PC-9 (cell line): ENCODE measurements around the gene NPY. TPM values are rescaled to one million over a fixed set of nuclear protein-coding genes. Genes with fewer than 3 reads are reported as not detected.

Experiments
- Bru-seq: library from RNA; stranded (reverse); fragments of 400-500 nt; gene quantifications from one replicate; lab custom pipeline; 2021; lab: Mats Ljungman, UMichigan
- BruChase-seq, 2 experiments: library from RNA; stranded (reverse); fragments of 400-500 nt; gene quantifications; one replicate each; lab custom pipeline; 2021; lab: Mats Ljungman, UMichigan
- BruUV-seq: library from RNA; stranded (reverse); fragments of 400-500 nt; replicated peaks from 2 replicates; lab custom pipeline; 2021; lab: Mats Ljungman, UMichigan
- CTCF ChIA-PET: fragments of 300-600 bp; sonication (Branson Sonifier 250); formaldehyde crosslinking; loops from one replicate; lab custom pipeline; 2022; ENCODE audit warnings: antibody characterized with exemption; lab: Charles Lee
- POLR2A ChIA-PET: fragments of 300-600 bp; sonication (Branson Sonifier 250); formaldehyde crosslinking; loops from one replicate; lab custom pipeline; 2022; ENCODE audit warnings: antibody characterized with exemption; ENCODE audit not compliant: unreplicated experiment; lab: Charles Lee
- DNase-seq, 2 experiments: peaks; one replicate each; pipeline versions ENCODE4 v3.0.0 to v3.0.0-alpha.2; 2015 to 2022; ENCODE audit warnings: mixed read lengths in 1 of 2
- H2AFZ ChIP-seq: fragments of 200-600 bp; sonication (generic); 2 replicates; pipeline ENCODE4 v1.8.1; 2017; ENCODE audit warnings: antibody characterized with exemption
- H3F3A ChIP-seq: fragments of 200-600 bp; sonication (generic); 2 replicates; pipeline ENCODE4 v1.8.1; 2017; ENCODE audit warnings: antibody characterized with exemption, mild to moderate bottlenecking, low read depth; ENCODE audit not compliant: insufficient read depth
- H3K27ac ChIP-seq: fragments of 200-600 bp; sonication (generic); 2 replicates; pipeline ENCODE4 v1.6.1; 2016; ENCODE audit warnings: mixed run types
- H3K27me3 ChIP-seq: fragments of 200-600 bp; sonication (generic); 2 replicates; pipeline ENCODE4 v1.6.1; 2016; ENCODE audit warnings: low read depth, mixed run types; ENCODE audit not compliant: insufficient read depth
- H3K36me3 ChIP-seq: fragments of 200-600 bp; sonication (generic); 2 replicates; pipeline ENCODE4 v1.6.1; 2016; ENCODE audit warnings: low read depth, mixed run types
- H3K4me1 ChIP-seq: fragments of 200-600 bp; sonication (generic); replicated peaks from 2 replicates; pipeline ENCODE4 v1.6.1; 2016; ENCODE audit warnings: mixed run types; ENCODE audit not compliant: insufficient read depth
- H3K4me2 ChIP-seq: fragments of 200-600 bp; sonication (generic); 2 replicates; pipeline ENCODE4 v1.6.1; 2017; ENCODE audit warnings: mixed run types
- H3K4me3 ChIP-seq: fragments of 200-600 bp; sonication (generic); 2 replicates; pipeline ENCODE4 v1.6.1; 2016; ENCODE audit warnings: mixed run types
- H3K79me2 ChIP-seq: fragments of 200-600 bp; sonication (generic); 2 replicates; pipeline ENCODE4 v1.6.1; 2017; ENCODE audit warnings: low read depth, mixed run types
- H3K9me2 ChIP-seq: fragments of 200-600 bp; sonication (generic); 2 replicates; pipeline ENCODE4 v1.8.1; 2017; ENCODE audit warnings: mild to moderate bottlenecking; ENCODE audit not compliant: insufficient read depth
- H3K9me3 ChIP-seq: fragments of 200-600 bp; sonication (generic); 2 replicates; pipeline ENCODE4 v1.8.1; 2016; ENCODE audit warnings: low read depth; ENCODE audit not compliant: insufficient read depth
- H4K20me1 ChIP-seq: fragments of 200-600 bp; sonication (generic); 2 replicates; pipeline ENCODE4 v1.8.1; 2017; ENCODE audit not compliant: insufficient read depth
- EZH2 ChIP-seq: fragments of 200-600 bp; sonication (generic); IDR thresholded peaks from 2 replicates; pipeline ENCODE4 v1.8.0; 2017; ENCODE audit warnings: antibody characterized with exemption, low read depth
- intact Hi-C: fragments of 100-400 bp; cut with micrococcal nuclease; formaldehyde crosslinking; loops from one replicate; pipeline ENCODE4 v1.10.0; 2022; ENCODE audit not compliant: unreplicated experiment
- long read RNA-seq: library from polyadenylated mRNA; stranded (forward); transcript quantifications from one replicate; pipeline ENCODE4 v2.0.0, GENCODE V29; 2022
- total RNA-seq: library from RNA; stranded (reverse); gene quantifications from 2 replicates; pipeline ENCODE4 v1.2.3, GENCODE V29; 2021
- TF ChIP-seq, protein P1 (sequence below): fragments of 200-600 bp; sonication (generic); conservative IDR thresholded peaks from 2 replicates; pipeline ENCODE4 v1.6.1; 2017; ENCODE audit warnings: mixed run types, antibody characterized with exemption, mild to moderate bottlenecking, moderate library complexity

NPY gene
- total RNA-seq (not detected in 2 replicates), Bru-seq, nascent RNA (not detected), BruChase-seq, experiment 1, labeled RNA remaining after a 2-hour chase (not detected), BruChase-seq, experiment 2, labeled RNA remaining after a 6-hour chase (not detected)
- long read RNA-seq: 0 reads

DNA sequence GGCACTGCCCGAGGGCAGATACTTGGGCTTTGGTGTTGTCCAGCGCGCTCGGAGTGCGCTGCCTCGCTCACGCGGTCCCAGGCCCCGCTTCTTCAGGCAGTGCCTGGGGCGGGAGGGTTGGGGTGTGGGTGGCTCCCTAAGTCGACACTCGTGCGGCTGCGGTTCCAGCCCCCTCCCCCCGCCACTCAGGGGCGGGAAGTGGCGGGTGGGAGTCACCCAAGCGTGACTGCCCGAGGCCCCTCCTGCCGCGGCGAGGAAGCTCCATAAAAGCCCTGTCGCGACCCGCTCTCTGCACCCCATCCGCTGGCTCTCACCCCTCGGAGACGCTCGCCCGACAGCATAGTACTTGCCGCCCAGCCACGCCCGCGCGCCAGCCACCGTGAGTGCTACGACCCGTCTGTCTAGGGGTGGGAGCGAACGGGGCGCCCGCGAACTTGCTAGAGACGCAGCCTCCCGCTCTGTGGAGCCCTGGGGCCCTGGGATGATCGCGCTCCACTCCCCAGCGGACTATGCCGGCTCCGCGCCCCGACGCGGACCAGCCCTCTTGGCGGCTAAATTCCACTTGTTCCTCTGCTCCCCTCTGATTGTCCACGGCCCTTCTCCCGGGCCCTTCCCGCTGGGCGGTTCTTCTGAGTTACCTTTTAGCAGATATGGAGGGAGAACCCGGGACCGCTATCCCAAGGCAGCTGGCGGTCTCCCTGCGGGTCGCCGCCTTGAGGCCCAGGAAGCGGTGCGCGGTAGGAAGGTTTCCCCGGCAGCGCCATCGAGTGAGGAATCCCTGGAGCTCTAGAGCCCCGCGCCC, at the start of gene NPY:
Gene NPY, plus strand, starts transcription at position 294 of the 802 bp plus-strand sequence. CDS start 1,051 bp downstream, outside the sequence.
- no peak for TF ChIP-seq EZH2
- TF ChIP-seq, protein P1, sequence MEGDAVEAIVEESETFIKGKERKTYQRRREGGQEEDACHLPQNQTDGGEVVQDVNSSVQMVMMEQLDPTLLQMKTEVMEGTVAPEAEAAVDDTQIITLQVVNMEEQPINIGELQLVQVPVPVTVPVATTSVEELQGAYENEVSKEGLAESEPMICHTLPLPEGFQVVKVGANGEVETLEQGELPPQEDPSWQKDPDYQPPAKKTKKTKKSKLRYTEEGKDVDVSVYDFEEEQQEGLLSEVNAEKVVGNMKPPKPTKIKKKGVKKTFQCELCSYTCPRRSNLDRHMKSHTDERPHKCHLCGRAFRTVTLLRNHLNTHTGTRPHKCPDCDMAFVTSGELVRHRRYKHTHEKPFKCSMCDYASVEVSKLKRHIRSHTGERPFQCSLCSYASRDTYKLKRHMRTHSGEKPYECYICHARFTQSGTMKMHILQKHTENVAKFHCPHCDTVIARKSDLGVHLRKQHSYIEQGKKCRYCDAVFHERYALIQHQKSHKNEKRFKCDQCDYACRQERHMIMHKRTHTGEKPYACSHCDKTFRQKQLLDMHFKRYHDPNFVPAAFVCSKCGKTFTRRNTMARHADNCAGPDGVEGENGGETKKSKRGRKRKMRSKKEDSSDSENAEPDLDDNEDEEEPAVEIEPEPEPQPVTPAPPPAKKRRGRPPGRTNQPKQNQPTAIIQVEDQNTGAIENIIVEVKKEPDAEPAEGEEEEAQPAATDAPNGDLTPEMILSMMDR: no peak
- H3F3A ChIP-seq: no peaks in the 10 kb centered on the region; the same call in 1 of the 2 replicates
- intact Hi-C loops: no loop called here
- H4K20me1 ChIP-seq: no peaks in the 10 kb centered on the region
- no peak within 1 kb of the TSS for H3K27ac ChIP-seq
- DNase-seq: no peak
- no peak within 1 kb of the TSS for H3K4me3 ChIP-seq
- H3K27me3 ChIP-seq: no peaks in the 10 kb centered on the region
- no TSS peak for BruUV-seq
- no peaks in the 10 kb centered on the region for H3K9me3 ChIP-seq
- no peak within 1 kb of the TSS for H2AFZ ChIP-seq
- CTCF ChIA-PET: no interaction called here
- POLR2A ChIA-PET: no interaction called here
- no peaks in the 10 kb centered on the region for H3K9me2 ChIP-seq
- H3K79me2 ChIP-seq: no peaks in the 10 kb centered on the region
- H3K4me1 ChIP-seq: no peaks in the 10 kb centered on the region
- no peak within 1 kb of the TSS for H3K4me2 ChIP-seq
- no peaks in the 10 kb centered on the region for H3K36me3 ChIP-seq

DNA sequence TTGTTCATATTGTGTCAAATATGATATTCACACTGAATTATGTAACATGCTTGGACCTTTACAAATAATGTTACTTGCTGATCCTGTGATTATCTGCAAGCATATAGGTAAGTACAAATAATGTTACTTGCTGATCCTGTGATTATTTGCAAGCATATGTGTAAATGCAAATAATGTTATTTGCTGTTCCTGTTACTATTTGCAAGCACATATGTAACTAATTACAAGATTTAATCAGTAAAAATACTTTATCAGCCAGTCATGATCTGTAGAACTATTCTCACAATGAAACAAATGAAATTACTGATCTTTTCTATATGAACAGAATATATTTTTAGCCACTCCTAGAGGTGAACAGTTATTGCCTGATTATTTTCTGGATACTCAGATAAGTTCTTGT, 44.7 kb upstream of the NPY start:
- H4K20me1 ChIP-seq: no peaks in the 10 kb centered on the region
- no peaks in the 10 kb centered on the region for H3K9me2 ChIP-seq
- TF ChIP-seq, protein P1: no peak
- TF ChIP-seq EZH2: no peak
- no peaks in the 10 kb centered on the region for H3K36me3 ChIP-seq
- no peaks in the 10 kb centered on the region for H3K9me3 ChIP-seq
- no peaks in the 10 kb centered on the region for H3K27me3 ChIP-seq
- no peak overlapping the region for H3K27ac ChIP-seq
- H2AFZ ChIP-seq: no peak overlapping the region
- no peak for DNase-seq
- BruUV-seq: no TSS peak
- H3K4me2 ChIP-seq: no peak overlapping the region
- CTCF ChIA-PET: no interaction called here
- no peaks in the 10 kb centered on the region for H3F3A ChIP-seq
- intact Hi-C loops: no loop called here
- POLR2A ChIA-PET: no interaction called here
- no peak overlapping the region for H3K4me3 ChIP-seq
- H3K4me1 ChIP-seq: no peaks in the 10 kb centered on the region
- H3K79me2 ChIP-seq: no peaks in the 10 kb centered on the region

DNA sequence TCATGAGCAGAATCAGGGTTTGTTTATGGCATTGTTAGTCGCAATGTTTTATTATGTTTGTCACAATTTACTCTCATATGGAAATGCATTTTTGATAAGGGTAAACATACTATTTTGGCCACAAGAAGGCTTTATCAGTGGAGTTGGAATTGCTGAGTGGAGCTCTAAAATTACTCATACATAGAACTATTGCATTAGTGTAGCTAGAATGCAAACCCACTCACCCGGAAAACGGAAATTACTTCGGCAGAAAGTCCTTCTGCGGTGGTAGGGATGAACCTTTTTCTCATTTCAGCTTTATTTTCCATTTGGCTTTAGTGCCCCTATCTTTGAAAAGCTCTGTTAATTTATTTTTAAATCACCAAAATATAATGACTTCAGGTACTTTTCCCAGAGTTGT, 42.8 kb upstream of the NPY start:
- Histone ChIP-seq H2AFZ (no peak overlapping the region), H3K27me3 (no peaks in the 10 kb centered on the region), H3K9me3 (no peaks in the 10 kb centered on the region), H3K27ac (no peak overlapping the region), H3K4me2 (no peak overlapping the region), H3F3A (no peaks in the 10 kb centered on the region), H4K20me1 (no peaks in the 10 kb centered on the region), H3K4me3 (no peak overlapping the region), H3K9me2 (no peaks in the 10 kb centered on the region), H3K36me3 (no peaks in the 10 kb centered on the region), H3K4me1 (no peaks in the 10 kb centered on the region), H3K79me2 (no peaks in the 10 kb centered on the region)
- POLR2A ChIA-PET: no interaction called here
- CTCF ChIA-PET: no interaction called here
- TF ChIP-seq, protein P1: no peak
- no peak for TF ChIP-seq EZH2
- no TSS peak for BruUV-seq
- intact Hi-C loops: no loop called here
- peak in 1 of 2 experiments; percentile 43 for DNase-seq
